Panc1 (cell line): ENCODE results near the gene MMP17.

ENCODE experiments used
- POLR2AphosphoS5 ChIP-seq: IDR thresholded peaks from 2 replicates; pipeline ENCODE4 v1.6.1; 2012; ENCODE audit warnings: mild to moderate bottlenecking, low read depth, low read length, moderate library complexity
- TF ChIP-seq, protein P1 (sequence below): fragments of 450-650 bp; IDR thresholded peaks from 2 replicates; pipeline ENCODE4 v1.5.1; 2017; ENCODE audit warnings: mild to moderate bottlenecking

DNA sequence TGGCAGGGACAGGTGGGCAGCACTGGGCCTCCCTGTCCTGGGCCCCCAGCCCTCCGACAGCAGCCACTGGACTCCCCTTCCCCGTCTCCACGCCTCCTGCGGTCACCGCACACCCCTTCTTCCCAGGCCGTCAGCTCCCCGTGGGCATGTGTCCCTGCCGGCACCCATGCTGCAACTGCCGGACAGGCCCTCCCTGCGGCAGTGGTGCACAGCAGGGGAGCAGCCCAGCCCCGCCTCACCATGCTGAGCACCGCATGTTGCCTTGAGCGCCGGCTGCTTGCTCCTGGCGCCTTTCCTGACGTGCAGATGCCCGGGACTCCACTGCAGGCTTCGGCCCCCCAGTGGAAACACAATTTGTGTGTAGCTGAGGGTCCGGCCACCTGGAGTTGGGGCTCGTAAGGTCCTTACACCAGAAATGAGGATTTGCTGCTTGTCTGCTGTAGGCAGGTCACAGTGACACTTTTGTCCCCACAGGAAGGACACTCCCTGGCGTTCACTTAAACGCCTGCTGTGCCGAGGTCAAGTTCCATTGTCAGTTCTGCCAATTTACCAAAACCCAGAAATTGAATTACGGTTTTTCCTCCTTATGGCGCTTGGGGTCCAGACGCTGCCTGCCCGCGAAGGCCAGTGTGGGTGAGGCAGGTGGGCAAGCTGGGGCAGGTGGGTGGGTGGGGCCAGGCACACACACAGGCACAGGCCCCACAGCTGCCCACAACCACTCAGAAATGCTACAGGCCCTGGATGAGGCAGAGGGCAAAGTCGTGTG is 28.2 kb upstream of the MMP17 start:
- TF ChIP-seq, protein P1, sequence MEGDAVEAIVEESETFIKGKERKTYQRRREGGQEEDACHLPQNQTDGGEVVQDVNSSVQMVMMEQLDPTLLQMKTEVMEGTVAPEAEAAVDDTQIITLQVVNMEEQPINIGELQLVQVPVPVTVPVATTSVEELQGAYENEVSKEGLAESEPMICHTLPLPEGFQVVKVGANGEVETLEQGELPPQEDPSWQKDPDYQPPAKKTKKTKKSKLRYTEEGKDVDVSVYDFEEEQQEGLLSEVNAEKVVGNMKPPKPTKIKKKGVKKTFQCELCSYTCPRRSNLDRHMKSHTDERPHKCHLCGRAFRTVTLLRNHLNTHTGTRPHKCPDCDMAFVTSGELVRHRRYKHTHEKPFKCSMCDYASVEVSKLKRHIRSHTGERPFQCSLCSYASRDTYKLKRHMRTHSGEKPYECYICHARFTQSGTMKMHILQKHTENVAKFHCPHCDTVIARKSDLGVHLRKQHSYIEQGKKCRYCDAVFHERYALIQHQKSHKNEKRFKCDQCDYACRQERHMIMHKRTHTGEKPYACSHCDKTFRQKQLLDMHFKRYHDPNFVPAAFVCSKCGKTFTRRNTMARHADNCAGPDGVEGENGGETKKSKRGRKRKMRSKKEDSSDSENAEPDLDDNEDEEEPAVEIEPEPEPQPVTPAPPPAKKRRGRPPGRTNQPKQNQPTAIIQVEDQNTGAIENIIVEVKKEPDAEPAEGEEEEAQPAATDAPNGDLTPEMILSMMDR: no peak
- no peak for TF ChIP-seq POLR2AphosphoS5
